A204.1 (cell line): ENCODE data around the gene ACTN2.

Experiments
- FAIRE-seq: peaks from 2 replicates; lab custom pipeline; 2012; peaks lifted over from hg19 to GRCh38; lab: Jason Lieb, UNC

Gene ACTN2

GRCh38 chr1:236744533-236744932 lies 58.2 kb downstream of the ACTN2 start:
- FAIRE-seq: no peak

GRCh38 chr1:236746785-236747184 lies 60.5 kb downstream of the ACTN2 start:
- no peak for FAIRE-seq

- no peak for FAIRE-seq
Observed at GRCh38 chr1:236747311-236747985, 61.1 kb downstream of the ACTN2 start.

- no peak for FAIRE-seq
Observed at GRCh38 chr1:236748268-236748870, 62.1 kb downstream of the ACTN2 start.

GRCh38 chr1:236750928-236751327 lies 64.6 kb downstream of the ACTN2 start:
- no peak for FAIRE-seq

- no peak for FAIRE-seq
Observed at GRCh38 chr1:236751385-236751784, 65.1 kb downstream of the ACTN2 start.

GRCh38 chr1:236751935-236752334 lies 65.6 kb downstream of the ACTN2 start:
- FAIRE-seq: no peak

DNA sequence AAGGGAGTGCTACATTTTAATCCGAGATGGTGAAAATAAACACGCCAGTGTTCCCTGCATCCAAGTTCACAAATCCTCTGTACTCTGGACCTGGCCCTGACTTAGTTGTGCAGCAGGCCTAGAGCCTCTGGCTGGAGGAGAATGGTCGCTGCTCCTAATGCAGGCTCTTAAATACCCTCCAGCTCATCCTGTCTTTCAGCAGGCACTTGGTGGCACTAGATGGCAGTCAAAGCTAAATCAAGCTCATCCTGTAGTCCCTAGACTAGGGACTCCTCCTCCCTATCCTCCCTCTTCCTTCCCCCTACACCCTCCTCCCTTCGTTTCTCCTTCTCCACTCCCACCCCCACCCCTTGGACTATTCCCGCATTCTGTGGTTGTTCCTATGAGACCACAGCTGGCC lies 67.2 kb downstream of the ACTN2 start:
- FAIRE-seq: no peak

DNA sequence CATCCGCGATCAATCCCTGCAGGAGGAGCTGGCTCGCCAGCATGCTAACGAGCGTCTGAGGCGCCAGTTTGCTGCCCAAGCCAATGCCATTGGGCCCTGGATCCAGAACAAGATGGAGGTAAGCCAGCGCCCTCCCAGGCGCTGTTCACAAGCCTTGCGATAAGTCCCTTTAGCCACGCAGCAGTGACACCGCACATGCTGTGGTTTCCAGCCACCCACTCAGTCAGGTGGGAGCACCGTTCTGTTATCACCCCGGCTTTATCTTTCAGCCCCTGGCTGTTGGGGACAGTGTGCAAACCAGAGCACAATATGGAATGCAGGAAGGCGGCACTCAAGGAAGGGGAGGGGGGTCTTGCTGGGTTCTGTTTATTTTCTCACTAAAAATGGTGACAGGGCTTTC lies 67.7 kb downstream of the ACTN2 start:
- no peak for FAIRE-seq

- FAIRE-seq: no peak
Observed at GRCh38 chr1:236754525-236755210, 68.4 kb downstream of the ACTN2 start.

DNA sequence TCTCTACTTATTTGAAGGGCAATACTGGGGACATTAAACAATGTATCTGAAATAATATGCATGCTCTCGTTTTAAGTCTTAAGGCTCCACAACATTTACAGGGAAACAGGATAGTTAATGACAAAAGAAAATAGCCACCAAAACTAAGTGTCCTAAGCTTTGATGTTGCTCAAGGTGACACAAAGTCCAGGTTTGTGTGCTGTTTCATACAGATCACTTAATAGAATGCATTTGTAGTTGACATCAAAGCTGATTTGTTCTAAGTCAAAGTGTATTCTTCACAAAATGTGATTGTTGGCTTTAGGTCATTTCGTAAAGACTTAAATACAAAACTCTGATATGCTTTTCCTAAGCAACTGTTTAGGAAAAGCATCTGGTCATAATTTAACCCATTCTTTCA lies 71.3 kb downstream of the ACTN2 start:
- FAIRE-seq: no peak

DNA sequence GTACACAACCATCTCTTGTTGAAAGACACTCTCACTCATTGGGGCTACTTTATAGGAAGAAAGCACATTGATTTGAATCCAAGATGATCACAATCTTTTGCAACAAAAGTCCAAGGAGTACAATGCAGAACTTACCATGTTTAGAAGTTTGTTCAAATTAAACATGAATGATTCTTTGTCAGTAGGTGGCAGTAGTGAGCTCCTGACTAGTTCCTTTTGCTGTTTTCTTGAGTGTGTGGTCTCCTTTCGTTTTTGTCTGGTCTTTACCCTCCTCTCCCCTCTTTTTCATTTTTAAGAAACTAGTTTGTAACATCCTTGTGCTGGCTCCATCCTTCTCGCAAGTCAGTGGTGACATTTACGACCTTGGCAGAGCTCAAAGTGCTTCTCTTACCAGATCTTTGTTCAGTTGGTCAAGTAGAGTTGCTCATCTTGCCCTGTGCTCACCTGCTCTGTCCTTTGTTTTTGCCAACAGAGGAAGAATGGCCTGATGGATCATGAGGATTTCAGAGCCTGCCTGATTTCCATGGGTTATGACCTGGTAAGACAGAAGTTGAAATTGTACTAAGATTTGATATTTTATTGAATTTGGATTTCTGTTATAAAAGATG lies 73.1 kb downstream of the ACTN2 start:
- peak; percentile 55 for FAIRE-seq

DNA sequence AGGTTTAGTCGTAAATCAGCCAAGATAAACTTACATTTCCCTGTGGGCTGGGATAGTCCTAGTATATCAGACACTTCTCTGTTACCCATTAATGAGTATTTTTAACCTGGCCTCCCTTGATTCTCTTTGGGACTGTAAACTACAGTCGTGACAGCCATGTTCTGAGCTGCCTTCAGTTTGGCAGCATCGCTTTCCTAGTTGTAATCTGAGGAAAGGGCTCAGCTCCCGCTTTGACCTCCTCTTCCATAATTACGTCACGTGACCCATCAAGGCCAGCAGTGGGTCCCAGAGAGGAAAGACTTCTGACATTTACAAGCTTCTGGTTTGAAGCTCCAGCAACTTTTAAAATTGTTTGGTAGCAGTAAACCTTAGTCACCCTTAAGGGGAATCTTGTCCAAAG lies 74.2 kb downstream of the ACTN2 start:
- FAIRE-seq: no peak

DNA sequence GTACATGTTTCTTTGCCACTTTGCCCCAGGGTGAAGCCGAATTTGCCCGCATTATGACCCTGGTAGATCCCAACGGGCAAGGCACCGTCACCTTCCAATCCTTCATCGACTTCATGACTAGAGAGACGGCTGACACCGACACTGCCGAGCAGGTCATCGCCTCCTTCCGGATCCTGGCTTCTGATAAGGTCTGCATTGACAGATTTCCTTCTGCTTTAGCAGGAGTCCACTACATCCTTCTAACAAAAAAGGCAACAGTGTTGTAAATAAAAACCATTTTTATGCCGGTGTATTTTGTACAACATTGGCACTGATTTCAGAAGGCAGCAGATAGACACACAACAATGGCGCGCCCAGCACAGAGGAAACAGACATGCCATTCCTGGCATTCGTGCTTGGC lies 74.7 kb downstream of the ACTN2 start:
- no peak for FAIRE-seq

DNA sequence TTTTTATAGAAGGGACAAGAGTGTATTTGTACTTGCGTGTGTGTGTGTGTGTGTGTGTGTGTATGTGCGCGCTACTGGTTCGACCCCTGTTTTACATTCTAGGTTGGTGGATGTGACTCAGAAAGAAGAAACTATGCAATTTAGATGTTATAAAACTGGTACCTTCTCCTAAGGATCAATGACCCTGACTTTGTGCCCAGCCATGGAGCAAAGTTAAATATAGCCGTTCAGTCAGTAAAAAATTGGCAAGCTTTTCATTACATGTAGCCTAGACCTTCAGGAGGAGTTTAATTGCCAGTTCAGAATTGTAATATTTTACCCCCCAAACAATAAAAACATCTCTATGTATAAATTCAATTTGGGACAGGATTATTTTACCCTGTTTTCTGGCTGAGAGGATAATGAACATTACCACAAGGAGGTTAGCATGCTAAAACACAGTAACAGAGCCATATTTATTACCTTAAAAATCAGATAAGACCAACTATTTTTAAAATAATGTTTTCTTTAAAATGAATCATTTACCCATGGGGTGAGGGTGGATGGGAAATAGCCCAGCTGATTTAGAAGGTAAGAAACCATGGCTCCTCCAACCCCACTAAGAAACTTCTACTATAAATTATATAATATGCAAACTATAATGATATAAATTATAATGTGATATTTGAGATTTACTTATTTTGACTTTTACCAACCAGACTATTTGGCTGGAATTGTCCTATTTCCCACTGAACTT lies 75.3 kb downstream of the ACTN2 start:
- FAIRE-seq: no peak

- no peak for FAIRE-seq
Observed at GRCh38 chr1:236762410-236762809, 76.1 kb downstream of the ACTN2 start.

GRCh38 chr1:236765831-236766230 lies 79.5 kb downstream of the ACTN2 start:
- FAIRE-seq: no peak

- FAIRE-seq: no peak
Observed at GRCh38 chr1:236766506-236766905, 80.2 kb downstream of the ACTN2 start.

- no peak for FAIRE-seq
Observed at GRCh38 chr1:236767276-236767675, 81.0 kb downstream of the ACTN2 start.

- FAIRE-seq: no peak
Observed at GRCh38 chr1:236768601-236769000, 82.3 kb downstream of the ACTN2 start.

GRCh38 chr1:236773919-236774318 lies 87.6 kb downstream of the ACTN2 start:
- FAIRE-seq: no peak

- FAIRE-seq: no peak
Observed at GRCh38 chr1:236774926-236775325, 88.6 kb downstream of the ACTN2 start.

DNA sequence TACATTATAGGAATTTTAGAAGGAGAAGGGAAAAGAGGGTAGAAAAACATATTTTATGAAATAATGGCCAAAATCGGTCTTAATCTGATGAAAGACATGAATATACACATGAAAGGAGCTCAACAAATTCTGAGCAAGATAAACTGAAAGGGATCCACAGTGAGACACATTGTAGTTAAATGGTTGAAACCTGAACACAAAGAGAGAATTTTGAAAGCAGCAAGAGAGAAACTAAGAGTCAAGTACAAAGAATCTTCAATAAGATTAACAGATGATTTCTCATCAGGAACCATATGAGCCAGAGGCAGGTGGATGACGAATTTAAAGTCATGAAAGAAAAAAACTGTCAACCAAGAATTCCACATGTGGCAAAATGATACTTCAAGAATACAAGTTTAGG lies 93.0 kb downstream of the ACTN2 start:
- no peak for FAIRE-seq
